NCI-H82 treated with DMSO at 0.1 percent for 48 hours (cell line): ENCODE measurements around the gene PSMB3.

Experiments
- DNase-seq: peaks from one replicate; lab custom pipeline; 2025; ENCODE audit not compliant: unreplicated experiment; lab: John Stamatoyannopoulos, UW

Gene PSMB3

DNA sequence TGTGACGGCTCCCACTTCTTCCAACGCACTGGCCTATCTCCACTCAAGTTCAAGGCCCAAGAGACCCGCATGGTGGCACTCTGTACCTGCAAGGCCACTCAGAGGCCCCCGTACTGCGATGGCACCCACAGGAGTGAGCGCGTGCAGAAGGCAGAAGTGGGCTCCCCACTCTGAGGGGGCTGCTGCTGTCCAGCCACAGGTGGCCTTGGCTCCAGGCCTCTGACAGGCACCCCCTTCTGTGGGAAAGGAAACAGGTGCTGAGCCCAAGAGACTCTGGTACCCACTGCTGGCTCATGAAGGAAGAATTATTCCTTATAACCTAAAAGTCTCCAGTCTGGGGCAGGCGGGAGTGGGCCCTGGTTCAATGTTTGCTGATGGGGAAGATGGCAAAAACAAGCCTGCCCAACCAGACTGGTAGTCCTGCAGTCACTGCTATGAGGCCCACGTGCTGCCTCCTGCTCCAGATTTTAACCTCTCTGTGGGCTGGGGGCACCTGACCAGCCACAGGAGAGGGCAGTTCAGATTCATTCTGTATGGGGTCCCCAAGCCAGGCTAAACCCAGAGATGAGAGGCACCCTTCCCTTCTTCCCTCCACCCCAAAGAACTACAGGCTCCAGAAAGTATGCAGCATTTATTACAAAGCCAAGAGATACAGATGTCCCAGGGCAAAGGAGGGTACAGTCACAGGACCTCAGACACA lies 19.1 kb upstream of the PSMB3 start:
- no peak for DNase-seq

DNA sequence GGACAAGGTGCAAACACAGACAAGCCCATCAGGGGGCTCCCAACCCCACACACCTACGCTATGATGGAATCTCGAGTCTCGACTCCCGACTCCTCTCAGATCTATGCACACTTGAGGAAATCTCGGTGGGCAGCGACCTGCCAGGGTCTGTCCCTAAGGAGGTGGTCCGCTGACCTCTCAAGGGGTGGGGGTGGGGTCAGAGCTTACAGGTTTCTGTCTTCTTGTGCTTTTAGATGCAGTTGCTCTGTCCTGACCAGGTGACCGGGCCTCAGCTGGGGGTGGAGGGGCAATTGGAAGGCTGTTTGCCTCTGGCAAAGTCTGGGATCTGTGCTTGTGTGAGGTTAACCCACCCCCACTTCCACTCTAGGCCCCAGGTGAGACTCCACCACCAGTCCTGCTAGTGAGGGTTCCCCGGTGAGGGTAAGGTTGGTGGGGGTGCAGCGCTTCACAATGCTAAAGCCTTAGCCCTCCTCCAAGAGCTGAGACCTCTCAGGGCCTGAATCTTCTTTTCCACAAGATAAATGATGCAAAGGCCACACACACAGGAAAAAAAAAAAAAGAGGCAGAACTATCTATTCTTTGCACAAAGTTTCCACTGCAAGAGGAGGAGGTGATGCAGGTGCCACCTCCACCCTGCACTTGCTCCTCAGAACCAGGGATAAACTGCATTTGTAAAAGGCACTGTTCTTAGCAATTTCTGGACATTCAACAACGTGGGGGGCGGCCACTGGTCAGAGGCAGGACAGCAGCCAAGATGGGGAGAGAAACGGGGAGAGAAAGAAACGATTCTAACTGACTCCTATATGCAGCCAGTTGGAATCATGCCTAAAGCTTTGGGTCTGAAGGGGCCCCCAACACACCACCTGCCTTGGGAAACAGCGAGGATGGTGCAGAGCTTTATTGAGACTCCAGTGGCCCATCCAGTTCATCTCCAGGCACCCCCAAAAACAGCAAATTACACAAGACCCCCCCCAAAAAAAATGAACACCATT lies 18.3 kb upstream of the PSMB3 start:
- DNase-seq: no peak

DNA sequence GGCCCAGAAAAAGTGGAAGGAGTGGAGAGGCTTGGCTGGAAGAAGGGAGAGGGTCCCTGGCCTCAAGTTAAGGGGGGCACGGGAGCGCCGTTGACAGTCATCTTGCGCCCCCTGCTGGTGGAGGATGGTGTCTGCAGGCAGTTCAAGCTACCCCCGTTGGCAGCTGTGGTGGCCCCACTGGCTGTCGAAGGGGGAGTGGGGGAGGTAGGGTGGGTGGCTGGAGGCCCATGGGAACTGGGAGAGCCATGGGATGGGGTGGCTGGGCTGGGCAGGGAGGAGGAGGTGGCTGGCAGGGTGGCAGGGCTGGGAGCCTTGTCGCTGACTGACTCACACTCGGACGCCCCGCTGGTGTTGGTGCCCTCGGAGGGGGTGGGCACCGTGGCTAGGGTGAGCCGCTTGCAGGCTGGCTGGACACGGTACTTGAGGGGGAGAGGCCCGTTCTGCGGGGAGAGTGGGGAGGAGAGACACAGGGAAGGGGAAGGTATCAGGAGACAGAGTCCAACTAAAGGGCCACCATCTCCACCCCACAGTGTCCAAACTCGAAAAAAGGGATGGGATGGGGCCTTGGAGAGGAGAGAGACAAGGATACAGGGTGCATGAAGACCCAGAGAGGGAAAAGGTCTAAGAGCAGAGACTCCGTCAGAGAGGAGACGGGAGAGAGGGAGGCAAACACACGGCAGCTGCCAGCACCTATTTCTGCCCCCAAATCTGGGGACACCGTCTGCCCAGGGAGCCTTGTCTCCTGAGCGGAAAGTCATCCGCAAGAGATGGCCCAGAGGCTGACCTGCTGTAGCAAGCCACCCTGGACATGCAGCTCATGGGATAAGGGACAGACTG lies 17.2 kb upstream of the PSMB3 start:
- peak; percentile 18 for DNase-seq

DNA sequence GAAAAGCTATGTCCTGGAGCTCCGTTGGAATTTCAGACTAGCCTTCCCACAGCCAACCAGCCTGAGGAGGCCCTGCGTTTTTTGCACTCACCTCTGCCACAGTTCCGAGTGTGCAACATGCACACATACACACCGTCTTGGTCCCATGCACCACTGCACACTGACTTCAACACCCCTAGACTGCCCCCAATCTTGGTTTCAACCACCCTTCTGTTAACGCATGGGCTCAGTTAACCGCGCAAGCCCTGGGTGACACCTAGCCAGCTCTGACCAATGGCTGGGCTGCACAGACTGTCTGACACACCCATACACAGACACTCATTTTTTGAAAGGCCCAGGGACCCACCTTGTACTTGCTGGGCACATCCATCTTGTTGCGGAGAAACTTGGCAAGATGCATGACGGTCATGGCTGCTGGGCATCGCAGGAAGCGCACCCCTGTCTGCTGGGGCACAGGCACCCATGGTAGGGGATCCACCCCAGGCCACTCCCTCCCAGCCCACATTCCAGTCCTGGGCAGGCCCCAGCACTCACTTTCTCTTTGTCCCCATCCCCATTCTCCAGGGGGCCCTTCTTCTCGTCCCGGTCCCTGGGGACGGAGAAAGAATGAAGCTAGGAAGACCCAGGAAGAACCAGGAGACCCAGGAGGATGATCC lies 14.4 kb upstream of the PSMB3 start:
- DNase-seq: no peak

DNA sequence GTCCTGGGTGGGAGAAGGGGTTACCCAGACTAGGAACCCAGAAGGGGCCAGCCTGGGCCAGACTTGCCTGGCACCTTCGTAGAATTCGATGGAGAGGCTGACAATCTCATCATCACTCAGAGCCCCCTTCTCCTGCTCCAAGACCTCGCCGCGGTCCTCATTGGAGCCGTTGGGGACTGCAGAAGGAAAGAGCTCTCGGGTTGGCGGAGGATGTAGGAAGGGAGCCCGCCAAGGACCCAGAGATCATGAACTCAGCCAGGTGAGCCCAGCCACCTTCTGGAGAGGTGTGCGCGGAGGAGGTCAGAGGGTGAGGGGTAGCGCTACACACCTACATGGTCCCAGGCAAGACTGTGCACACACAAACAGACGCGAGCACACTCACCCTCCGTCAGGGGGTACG lies 13.9 kb upstream of the PSMB3 start:
- DNase-seq: no peak

DNA sequence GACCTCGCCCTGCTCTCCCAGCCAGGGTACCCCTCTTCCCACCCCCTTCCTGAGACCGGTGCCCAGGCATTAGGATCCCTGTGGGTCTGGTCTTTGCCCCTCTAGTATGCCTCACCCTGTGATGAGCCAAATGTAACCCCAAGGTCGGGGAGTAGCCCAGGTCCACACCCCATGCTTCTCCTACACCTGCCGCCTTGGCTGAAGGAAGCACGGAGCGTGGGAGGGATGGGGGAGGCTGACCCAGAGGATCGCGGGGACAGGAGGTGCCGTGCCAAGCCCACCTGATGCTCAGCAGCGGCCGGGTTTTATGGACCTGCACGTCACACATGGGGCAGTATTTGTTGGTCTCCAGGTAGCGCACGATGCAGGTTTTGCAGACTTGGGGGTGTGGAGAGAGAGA lies 13.2 kb upstream of the PSMB3 start:
- no peak for DNase-seq

DNA sequence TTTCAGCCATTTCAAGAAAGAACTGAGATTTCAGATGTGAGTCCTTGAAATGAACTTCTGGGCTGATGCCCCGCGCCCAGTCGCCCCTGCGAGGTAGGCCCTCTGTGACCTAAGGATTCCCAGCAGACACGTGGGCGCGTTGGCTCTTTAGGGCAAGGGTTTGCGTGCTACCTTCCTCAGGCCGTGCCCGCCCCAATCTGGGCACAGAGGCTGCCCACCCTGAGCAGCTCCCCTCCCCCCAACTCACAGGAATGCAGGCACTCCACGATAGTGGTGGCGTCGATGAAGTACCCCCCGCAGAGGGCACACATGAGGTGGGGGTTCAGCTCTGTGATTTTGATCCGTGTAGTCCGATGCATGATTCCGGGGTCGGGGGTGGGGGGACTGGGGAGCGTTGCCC lies 12.5 kb upstream of the PSMB3 start:
- DNase-seq: no peak

DNA sequence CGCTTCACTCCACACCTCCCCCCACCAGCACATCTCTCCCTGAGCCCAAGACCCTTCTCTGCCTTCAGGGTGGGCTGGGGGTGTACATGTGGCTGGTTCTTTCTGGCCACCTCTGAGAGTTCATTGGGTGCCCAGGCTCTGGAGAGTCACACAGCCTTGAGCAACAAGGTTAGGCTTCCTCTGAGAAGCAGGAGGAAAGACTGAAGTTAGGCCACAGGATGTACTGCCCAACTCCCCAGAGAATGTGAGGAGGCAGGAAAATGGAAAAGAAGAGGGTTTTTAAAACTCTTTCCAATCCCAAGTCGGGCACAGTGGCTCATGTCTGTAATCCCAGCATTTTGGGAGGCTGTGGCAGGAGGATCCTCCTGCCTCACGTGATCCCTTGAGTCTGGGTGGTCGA lies 11.7 kb upstream of the PSMB3 start:
- no peak for DNase-seq

DNA sequence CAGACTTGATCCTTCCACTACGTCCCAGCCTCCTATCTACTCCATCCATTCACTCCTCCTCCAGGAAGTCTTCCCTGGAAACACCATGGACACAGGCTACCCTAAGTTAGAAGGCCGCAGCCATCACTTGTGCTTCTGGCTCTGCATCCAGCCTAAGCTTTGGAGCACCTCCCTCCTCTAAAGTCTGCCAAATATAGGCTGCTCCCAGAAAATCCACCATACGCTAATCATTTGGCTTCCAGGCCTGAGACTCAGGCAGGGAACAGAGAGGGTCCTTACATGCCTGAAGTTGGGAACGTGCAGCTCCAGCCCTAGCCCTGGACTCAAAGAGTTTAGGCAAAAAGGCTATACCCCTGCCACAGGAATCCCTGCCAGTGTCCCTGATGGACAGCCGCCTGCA lies 11.1 kb upstream of the PSMB3 start:
- no peak for DNase-seq

DNA sequence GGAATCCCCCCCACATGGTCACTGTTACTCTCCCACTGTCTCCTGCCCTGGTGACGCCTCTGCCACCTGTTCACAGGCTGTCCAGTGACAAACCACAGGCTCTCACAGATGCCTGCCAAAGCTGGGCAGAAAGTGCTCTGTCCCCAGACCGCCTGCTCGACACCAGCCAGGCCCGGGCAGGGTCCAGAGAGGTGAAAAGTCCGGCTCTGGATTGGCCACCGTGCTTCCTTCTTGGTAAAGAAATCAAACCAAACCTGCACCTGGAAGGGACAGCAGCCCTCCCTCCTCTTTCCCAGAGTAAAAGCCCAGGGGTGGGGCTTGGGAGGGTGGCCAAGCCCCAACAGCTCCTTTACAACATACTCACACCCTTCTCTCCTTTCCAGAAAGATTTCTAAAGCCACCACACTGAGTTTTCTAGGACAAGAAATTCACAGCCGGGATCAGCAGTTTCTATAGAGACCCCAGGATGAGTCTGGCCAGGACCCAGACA lies 10.6 kb upstream of the PSMB3 start:
- DNase-seq: no peak

DNA sequence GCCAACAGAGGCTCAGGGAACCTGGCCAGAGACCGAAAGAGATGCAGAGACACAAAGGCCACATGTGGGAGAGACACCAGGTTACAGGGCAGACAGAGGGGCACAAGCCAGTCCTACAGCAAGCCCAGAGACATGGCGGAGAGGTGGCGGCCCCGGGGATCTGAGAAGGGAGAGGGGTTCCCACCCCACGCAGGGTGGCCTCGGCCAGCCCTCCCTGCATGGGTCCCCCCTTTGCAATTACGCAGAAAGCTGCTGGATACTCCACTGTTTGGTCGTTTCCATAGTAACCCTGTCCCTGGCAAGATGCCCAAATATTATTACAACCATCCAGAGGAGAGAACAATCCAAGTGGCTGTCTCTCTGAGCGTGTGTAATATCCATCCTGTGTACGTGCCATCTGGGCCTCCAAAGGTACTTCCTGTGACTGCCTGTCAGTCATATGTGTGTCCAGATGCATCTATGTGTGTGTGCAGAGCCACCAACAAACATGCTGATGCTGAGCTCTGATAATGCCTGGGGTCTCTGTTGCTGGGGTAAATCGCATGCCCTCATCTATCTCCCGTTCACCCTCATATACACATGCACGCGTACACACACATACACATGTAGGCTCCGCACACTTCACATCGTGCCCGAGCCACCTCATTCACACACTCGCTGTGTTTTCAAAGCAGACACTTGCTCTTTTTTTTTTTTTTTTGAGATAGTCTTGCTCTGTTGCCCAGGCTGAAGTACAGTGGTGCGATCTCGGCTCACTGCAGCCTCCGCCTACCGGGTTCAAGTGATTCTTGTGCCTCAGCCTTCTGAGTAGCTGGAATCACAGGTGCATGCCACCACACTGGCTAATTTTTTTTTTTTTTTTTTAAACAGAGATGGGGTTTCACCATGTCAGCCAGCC lies 9.9 kb upstream of the PSMB3 start:
- DNase-seq: no peak

DNA sequence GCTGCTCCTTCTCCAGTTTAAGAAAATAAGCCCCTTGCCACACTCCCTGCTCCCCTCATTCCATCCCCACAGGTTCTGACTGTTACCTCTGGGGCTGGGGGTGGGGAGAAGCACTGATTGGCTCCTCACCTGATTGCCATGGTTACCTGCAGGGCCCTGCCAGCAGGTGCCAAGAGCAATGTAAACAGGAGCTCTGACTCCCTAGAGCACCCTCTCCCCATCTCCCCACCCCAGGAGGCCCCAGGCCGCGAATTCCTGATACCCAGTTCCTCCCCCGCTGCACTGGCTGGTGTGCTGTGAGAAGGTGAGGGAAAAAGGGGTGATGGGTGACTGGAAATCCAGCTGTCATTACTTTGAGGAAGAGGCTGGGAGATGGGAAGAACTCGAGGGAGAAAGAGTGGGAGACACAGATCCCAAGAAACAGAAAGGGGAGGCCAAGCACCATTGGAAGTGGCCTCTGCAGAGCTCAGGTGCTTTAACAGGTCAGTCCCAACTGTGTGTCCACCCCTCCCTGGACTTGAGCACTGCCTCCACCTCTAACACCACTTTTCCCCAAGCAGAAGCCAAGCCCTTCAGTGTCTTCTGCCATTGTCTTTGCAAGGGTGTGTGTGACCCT lies 8.9 kb upstream of the PSMB3 start:
- DNase-seq: no peak

DNA sequence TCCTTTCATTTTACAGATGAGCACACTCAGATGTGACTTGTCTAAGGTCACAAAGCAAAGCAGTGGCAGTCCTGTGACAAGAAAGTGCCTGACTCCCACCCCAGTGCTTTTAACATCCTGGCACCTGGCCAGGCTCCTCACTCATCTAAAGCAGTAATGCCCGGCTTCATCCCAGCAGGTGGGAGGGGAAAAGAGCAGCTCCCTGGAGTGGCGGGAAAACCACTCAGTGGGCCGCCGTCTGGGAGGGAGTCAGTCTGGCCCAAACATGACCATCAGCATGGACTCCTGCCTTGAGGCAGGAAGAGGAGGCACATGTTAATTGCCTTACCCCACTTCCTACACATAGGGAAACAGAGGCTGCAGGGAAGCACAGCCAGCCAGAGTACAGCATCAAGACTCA lies 7.0 kb upstream of the PSMB3 start:
- DNase-seq: peak; percentile 45

DNA sequence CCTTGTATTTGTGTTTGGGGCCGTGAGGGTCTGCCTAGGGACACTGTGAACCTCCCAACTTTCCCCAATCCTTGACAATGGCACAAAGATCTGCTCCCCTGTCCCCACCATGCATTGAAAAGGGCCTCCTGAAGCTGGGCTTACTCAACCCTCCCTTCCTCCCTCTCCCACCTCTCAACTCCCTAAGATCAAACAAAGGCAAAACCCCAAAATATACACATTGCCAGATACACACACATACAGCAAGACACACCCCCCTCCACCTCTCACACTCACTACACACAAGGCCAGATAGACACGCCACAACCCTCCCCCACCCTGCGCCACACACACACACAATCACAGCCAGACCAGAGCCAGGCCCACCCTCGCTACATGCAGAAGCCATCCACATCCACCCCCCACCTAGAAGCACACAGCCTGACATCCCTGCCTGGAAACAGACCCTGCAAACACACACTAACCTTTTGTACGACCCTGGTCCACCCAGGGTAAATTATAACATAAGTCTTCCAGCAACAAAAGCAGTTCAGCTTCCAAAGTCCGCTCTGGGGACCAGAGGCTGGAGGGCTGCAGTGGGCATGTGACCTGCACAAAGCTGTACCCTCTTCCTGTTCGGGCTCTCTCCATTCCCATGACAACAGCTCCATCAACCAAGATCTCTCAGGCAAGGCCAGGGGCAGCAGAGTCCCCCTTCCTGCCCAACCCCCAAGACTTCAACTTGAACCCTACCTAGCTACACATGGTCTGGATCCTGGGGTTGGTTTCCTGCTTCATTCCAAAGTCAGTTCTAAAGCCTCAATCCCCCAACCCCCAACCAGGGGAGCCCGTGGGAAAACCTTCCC lies 6.3 kb upstream of the PSMB3 start:
- no peak for DNase-seq

DNA sequence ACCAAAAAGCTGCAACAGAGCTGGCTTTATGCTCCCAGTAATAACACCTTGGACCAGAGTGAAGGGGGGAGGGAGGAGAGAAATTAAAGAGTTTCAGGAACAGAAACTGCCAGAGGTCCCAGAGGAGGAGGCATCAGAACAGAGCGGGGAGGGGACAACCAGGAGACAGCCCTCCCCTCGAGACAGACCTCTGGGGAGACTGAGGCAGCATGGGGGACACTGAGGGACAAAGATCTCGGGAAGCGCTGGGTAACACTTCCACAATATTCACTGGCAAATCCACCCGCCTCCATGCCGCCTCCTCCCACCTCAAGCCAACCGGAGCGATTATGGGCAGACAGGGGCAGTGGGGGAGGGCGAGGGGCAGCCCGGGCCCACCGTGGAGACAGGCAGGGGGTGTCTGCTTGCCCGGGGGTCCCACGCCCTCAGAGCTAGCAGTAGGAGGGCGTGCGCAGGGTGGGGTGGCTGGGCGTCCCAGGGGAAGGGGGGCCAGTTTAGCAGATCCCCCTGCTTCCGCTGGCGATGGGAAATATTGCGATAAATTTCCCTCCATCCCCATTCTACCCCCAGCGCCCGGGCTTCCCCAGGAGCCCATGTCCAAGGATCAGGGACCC lies 5.6 kb upstream of the PSMB3 start:
- DNase-seq: no peak

DNA sequence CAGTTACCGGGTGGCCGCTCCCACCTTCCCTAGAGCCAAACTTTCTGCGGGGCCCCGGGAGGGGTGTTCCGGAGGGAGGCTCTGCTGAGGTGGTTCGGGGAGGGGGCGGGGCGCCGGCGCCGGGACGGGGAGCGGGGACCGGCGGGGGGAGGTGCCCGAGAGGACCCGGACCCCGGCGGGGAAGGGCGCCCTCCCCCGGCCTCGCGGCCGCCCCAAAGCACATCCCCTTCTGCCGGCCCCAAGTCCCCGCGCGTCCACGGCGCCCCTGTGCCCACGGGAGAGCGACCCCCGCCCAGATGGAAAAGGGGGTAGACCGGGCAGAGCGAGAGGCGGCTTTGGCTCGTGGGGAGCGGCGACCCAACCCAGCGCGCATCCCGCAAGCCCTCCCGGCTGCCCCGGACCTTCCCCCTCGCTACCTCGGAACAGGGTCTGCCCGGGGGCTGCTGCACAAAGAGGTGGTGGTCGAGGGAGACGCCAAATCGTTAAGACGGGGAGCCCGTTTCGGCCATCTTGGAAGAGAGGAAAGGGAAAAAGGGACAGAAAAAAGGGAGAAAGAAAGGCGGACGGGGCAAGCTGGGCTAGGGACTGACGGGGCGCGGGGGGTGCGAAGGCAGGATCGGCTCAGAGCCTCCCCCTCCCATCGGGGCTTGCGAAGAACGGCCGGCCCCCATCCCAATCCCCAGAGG lies 4.9 kb upstream of the PSMB3 start:
- peak; percentile 66 for DNase-seq

DNA sequence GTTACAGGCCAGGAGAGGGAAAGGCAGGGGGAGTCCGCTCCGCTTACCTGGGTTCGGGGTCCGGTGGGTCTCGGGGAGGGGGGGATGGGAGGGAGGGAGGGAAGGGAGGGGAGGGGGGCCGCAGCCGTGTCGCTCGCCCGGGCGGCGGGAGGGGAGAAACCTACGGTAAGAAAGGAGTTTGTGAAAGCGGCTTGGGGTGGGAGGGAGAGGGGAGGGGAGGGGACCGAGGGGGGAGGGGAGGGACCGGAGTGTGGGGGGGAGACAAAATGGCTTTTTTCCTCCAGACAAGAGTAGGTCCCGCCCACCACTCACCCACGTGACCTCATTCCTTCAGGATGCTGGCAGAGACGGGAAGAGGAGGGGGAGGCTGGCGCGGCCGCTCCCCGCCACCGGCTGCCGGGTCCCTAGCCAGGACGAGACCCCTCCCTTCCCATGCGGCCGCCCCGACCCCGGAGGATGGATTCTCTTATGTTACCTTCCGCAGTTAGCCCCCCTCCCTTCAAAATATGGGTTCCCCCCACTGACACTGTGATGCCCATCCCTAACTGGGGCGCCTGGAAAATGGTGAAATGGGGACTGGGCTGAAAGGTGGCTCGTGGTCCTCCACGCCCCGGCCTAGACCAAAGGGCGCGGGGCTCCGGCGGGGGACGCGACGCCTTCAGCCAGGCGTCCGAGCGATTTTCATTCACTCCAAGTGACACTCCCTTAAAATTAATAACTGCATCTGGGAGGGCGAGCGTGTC lies 4.2 kb upstream of the PSMB3 start, which contains the start of gene PCGF2:
PCGF2 (minus strand) TSS at position 188 of the 743 bp plus-strand sequence. CDS start 7,934 bp downstream, outside the sequence.
- DNase-seq: peak; percentile 87
